MM.1S (cell line): Measurements from ENCODE around the gene ZNF747.

ENCODE experiments used
- DNase-seq: peaks from one replicate; pipeline ENCODE4 v3.0.0-alpha.2; 2015
- H2AFZ ChIP-seq: fragments of 300-600 bp; sonication (generic); 2 replicates; pipeline ENCODE4 v1.6.0; 2016; ENCODE audit warnings: antibody characterized with exemption, low read length
- H3F3A ChIP-seq: fragments of 300-600 bp; sonication (generic); 2 replicates; pipeline ENCODE4 v1.6.1; 2016; ENCODE audit warnings: mild to moderate bottlenecking, antibody characterized with exemption, low read length, moderate library complexity, mixed read lengths; ENCODE audit not compliant: insufficient read depth
- H3K27ac ChIP-seq: fragments of 300-600 bp; sonication (generic); 2 replicates; pipeline ENCODE4 v1.5.1; 2016; ENCODE audit warnings: mild to moderate bottlenecking, low read length
- H3K27me3 ChIP-seq: fragments of 300-600 bp; sonication (generic); replicated peaks from 2 replicates; pipeline ENCODE4 v1.6.0; 2016; ENCODE audit warnings: low read length; ENCODE audit not compliant: insufficient read depth
- H3K36me3 ChIP-seq: fragments of 300-600 bp; sonication (generic); replicated peaks from 2 replicates; pipeline ENCODE4 v1.6.1; 2016; ENCODE audit warnings: mild to moderate bottlenecking, low read length, mixed read lengths; ENCODE audit not compliant: insufficient read depth
- H3K4me1 ChIP-seq: fragments of 300-600 bp; sonication (generic); 2 replicates; pipeline ENCODE4 v1.6.1; 2016; ENCODE audit warnings: low read length, mixed read lengths
- H3K4me2 ChIP-seq: fragments of 300-600 bp; sonication (generic); 2 replicates; pipeline ENCODE4 v1.6.0; 2016; ENCODE audit warnings: low read depth, low read length
- H3K4me3 ChIP-seq: fragments of 300-600 bp; sonication (generic); 2 replicates; pipeline ENCODE4 v1.5.1; 2016; ENCODE audit warnings: low read length, mixed read lengths
- H3K79me2 ChIP-seq: fragments of 300-600 bp; sonication (generic); 2 replicates; pipeline ENCODE4 v1.6.1; 2016; ENCODE audit warnings: mixed run types, low read length, mixed read lengths
- H3K9ac ChIP-seq: fragments of 300-600 bp; sonication (generic); 2 replicates; pipeline ENCODE4 v1.6.1; 2016; ENCODE audit warnings: low read length, mixed read lengths
- H3K9me2 ChIP-seq: fragments of 300-600 bp; sonication (generic); replicated peaks from 2 replicates; pipeline ENCODE4 v1.6.1; 2016; ENCODE audit warnings: mild to moderate bottlenecking, low read length, mixed read lengths; ENCODE audit not compliant: insufficient read depth
- H3K9me3 ChIP-seq: fragments of 300-600 bp; sonication (generic); replicated peaks from 2 replicates; pipeline ENCODE4 v1.6.1; 2016; ENCODE audit warnings: mild to moderate bottlenecking, low read length, mixed read lengths; ENCODE audit not compliant: insufficient read depth
- H4K20me1 ChIP-seq: fragments of 300-600 bp; sonication (generic); 2 replicates; pipeline ENCODE4 v1.6.1; 2016; ENCODE audit warnings: mild to moderate bottlenecking, low read length, moderate library complexity, mixed read lengths; ENCODE audit not compliant: insufficient read depth
- EZH2 ChIP-seq: fragments of 300-600 bp; sonication (generic); optimal IDR thresholded peaks from 2 replicates; pipeline ENCODE3; 2017; ENCODE audit warnings: low read depth, mild to moderate bottlenecking, antibody characterized with exemption, low read length, mixed read lengths
- EZH2phosphoT487 ChIP-seq: fragments of 300-600 bp; sonication (generic); IDR thresholded peaks from 2 replicates; pipeline ENCODE4 v1.6.1; 2018; ENCODE audit warnings: antibody characterized with exemption, low read length
- TF ChIP-seq, protein P1 (sequence below): fragments of 300-600 bp; sonication (generic); IDR thresholded peaks from 2 replicates; pipeline ENCODE4 v1.5.1; 2016; ENCODE audit warnings: antibody characterized with exemption, low read length, mixed read lengths

Gene ZNF747

GRCh38 chr16:30565526-30565925 lies 30.9 kb upstream of the ZNF747 start:
- Histone ChIP-seq H3K9ac (no peak overlapping the region), H3K4me2 (no peak overlapping the region), H3K4me1 (peaks cover 13% of the 10 kb centered on the region), H4K20me1 (no peaks in the 10 kb centered on the region), H3K79me2 (no peaks in the 10 kb centered on the region), H3K27me3 (no peaks in the 10 kb centered on the region), H3K9me2 (no peaks in the 10 kb centered on the region), H3K27ac (no peak overlapping the region), H3K4me3 (no peak overlapping the region), H3F3A (peaks cover 9% of the 10 kb centered on the region), H3K36me3 (no peaks in the 10 kb centered on the region), H3K9me3 (no peaks in the 10 kb centered on the region), H2AFZ (no peak overlapping the region)
- TF ChIP-seq EZH2 (no peak), EZH2phosphoT487 (no peak)
- TF ChIP-seq, protein P1, sequence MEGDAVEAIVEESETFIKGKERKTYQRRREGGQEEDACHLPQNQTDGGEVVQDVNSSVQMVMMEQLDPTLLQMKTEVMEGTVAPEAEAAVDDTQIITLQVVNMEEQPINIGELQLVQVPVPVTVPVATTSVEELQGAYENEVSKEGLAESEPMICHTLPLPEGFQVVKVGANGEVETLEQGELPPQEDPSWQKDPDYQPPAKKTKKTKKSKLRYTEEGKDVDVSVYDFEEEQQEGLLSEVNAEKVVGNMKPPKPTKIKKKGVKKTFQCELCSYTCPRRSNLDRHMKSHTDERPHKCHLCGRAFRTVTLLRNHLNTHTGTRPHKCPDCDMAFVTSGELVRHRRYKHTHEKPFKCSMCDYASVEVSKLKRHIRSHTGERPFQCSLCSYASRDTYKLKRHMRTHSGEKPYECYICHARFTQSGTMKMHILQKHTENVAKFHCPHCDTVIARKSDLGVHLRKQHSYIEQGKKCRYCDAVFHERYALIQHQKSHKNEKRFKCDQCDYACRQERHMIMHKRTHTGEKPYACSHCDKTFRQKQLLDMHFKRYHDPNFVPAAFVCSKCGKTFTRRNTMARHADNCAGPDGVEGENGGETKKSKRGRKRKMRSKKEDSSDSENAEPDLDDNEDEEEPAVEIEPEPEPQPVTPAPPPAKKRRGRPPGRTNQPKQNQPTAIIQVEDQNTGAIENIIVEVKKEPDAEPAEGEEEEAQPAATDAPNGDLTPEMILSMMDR, result no peak
- DNase-seq, result no peak

DNA sequence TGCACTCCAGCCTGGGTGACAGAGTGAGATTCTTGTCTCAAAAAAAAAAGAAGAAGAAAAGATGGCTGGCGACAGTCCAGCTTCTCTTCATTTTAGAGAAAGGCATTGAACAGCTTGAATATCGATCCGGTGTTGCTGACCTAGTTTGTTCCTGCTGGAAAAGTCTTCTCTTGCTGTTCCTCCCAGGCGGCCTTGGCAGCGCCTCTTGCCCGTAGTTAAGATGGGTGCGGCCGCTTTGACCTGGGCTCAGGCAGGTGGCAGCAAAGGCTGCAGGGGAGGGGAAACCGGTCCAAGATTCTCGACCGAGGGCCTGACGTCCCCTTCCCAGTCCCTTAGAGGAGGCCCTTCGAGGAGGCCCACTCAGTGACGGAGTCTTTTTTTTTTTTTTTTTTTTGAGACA lies 27.4 kb upstream of the ZNF747 start:
- Histone ChIP-seq H3K27me3 (no peaks in the 10 kb centered on the region), H3K4me3 (no peak overlapping the region), H3K36me3 (no peaks in the 10 kb centered on the region), H4K20me1 (no peaks in the 10 kb centered on the region), H3K4me1 (no peaks in the 10 kb centered on the region), H3K9me2 (no peaks in the 10 kb centered on the region), H3K79me2 (peaks cover 8% of the 10 kb centered on the region), H3K9ac (no peak overlapping the region), H2AFZ (no peak overlapping the region), H3F3A (peaks cover 10% of the 10 kb centered on the region), H3K9me3 (no peaks in the 10 kb centered on the region), H3K4me2 (no peak overlapping the region), H3K27ac (no peak overlapping the region)
- no peak for TF ChIP-seq EZH2
- TF ChIP-seq, protein P1, result no peak
- no peak for TF ChIP-seq EZH2phosphoT487
- DNase-seq, result no peak

DNA sequence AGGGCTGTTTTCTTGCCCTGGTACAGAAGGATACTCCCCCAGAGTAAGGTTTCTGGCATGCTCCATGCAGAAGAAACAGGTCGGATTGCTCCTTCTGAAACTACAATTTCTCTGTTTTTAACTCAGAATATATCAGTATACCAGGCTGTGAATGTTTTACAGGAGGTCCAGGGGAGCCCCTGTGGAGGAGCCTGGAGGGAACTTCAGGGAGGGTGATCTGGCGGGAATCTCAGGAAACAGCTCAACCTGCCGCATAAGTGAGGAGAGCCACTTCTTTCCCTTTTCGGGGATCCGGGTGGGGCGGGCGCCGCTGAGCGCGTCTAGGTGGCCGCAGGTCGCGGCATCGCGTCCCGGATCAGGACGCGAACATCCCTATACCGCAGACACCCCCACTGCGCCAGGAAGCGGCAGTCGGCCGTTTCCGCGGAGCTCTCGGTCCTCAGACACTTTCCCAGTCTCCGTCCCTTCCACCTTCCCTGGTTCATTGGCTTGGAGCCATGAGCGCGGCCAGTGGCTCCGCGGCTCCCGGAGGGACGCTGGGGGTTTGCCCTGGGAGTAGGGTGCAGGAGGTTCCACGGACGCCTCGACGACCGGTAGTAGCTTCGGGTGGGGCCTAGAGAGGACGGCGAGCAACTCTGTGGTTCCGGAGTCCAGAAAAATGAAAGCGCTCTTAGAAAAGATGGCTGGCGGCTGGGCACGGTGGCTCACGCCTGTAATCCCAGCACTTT lies 26.6 kb upstream of the ZNF747 start:
- no peaks in the 10 kb centered on the region for H4K20me1 ChIP-seq
- H3K79me2 ChIP-seq, result peaks cover 15% of the 10 kb centered on the region
- TF ChIP-seq EZH2phosphoT487 (no peak), EZH2 (no peak)
- TF ChIP-seq, protein P1, result no peak
- H2AFZ ChIP-seq, result peak overlapping the region; percentile 50
- H3K4me1 ChIP-seq, result no peaks in the 10 kb centered on the region
- no peaks in the 10 kb centered on the region for H3K27me3 ChIP-seq
- H3K4me3 ChIP-seq, result peak overlapping the region; percentile 44; the same call in 1 of the 2 replicates
- no peak overlapping the region for H3K27ac ChIP-seq
- no peaks in the 10 kb centered on the region for H3K9me3 ChIP-seq
- peaks cover 10% of the 10 kb centered on the region for H3F3A ChIP-seq
- no peak for DNase-seq
- no peaks in the 10 kb centered on the region for H3K36me3 ChIP-seq
- H3K9me2 ChIP-seq, result no peaks in the 10 kb centered on the region
- peak overlapping the region; percentile 41 for H3K4me2 ChIP-seq
- no peak overlapping the region; the same call in 1 of the 2 replicates for H3K9ac ChIP-seq
